Transverse colon (tissue), 3 donors: ENCODE measurements around the gene PXYLP1.

Source experiments
- CTCF ChIP-seq, 5 experiments: fragments of 200-600 bp in 3 of 5; fragments of 450-650 bp in 2 of 5; sonication (generic) in 3 of 5; IDR thresholded peaks; 1 replicate in 2 of 5; 2 replicates in 3 of 5; pipeline ENCODE4 v1.5.1; 2016 to 2017; ENCODE audit warnings: antibody characterized with exemption in 5 of 5, inconsistent platforms in 3 of 5, mild to moderate bottlenecking in 2 of 5, moderate library complexity in 1 of 5
- EP300 ChIP-seq: sonication (generic); formaldehyde crosslinking; IDR thresholded peaks from one replicate; pipeline ENCODE4 v1.6.1; 2017; ENCODE audit warnings: antibody characterized with exemption, low read depth
- POLR2A ChIP-seq: fragments of 450-650 bp; IDR thresholded peaks from one replicate; pipeline ENCODE4 v1.6.1; 2016; ENCODE audit warnings: antibody characterized with exemption, mild to moderate bottlenecking, moderate library complexity

DNA sequence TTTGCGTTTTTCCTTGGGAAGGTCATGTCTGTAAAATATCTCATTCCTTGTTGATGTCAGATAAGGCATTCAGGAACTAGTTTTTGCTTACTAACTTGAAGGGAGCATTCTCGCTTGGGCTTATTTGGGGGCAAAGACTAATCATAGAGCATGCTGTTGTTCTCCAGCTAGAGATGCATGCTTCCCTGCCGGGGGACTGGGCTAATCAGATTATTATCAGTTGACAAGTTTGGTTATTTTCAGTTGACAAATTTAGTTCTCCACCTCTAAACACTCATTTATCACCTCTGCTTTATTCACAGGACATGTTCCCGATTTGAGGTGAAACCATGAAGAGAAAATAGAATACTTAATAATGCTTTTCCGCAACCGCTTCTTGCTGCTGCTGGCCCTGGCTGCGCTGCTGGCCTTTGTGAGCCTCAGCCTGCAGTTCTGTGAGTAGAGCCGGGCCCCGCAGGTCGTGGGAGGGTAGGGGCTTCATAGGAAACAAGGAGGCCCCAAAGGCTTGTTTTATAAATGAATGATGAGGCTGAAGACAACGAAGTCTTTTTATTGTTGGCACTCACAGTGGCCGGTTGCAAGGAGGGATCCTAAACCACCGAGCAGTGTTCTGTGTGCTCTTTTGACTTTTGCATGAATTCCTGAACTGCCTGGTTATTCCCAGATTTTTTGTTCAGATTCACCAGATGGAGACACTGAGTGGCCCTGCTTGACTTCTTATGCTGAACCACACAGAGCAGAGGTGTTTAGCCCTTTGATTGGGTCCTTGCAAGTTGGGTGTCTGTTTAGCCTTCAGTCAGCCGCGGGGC, 28.4 kb downstream of the PXYLP1 start:
- TF ChIP-seq CTCF (IDR thresholded peaks at IDR 0.05): no peak
- no peak for TF ChIP-seq EP300
- no peak for TF ChIP-seq POLR2A
